ENCODE results near the gene CTCF.

The CTCF gene

GRCh38 chr16:67666559-67667452, 104.5 kb downstream of the CTCF start, which contains the start of the genes C16orf86 and ENKD1:
C16orf86 (plus strand) TSS chr16:67666814; CDS start chr16:67666971, 157 bp downstream.
ENKD1 (minus strand) TSS chr16:67666750; CDS start chr16:67666442, 308 bp downstream.
- DNase-seq, result no peak

GRCh38 chr16:67667453-67667816, 105.1 kb downstream of the CTCF start:
- DNase-seq, result no peak

- peak; percentile 37 for DNase-seq
Measured at GRCh38 chr16:67667817-67668494, 105.6 kb downstream of the CTCF start.

GRCh38 chr16:67668495-67669157, 106.3 kb downstream of the CTCF start:
- no peak for DNase-seq

- no peak for DNase-seq
Measured at GRCh38 chr16:67669499-67670101, 107.3 kb downstream of the CTCF start.

- no peak for DNase-seq
Measured at GRCh38 chr16:67672306-67672705, 110.0 kb downstream of the CTCF start.

GRCh38 chr16:67672739-67673662, 110.7 kb downstream of the CTCF start:
- peak; percentile 45 for DNase-seq

- no peak for DNase-seq
Measured at GRCh38 chr16:67673712-67674580, 111.6 kb downstream of the CTCF start.

- no peak for DNase-seq
Measured at GRCh38 chr16:67674851-67675578, 112.7 kb downstream of the CTCF start.

GRCh38 chr16:67675579-67675935, 113.2 kb downstream of the CTCF start:
- DNase-seq, result no peak

GRCh38 chr16:67675999-67676398, 113.7 kb downstream of the CTCF start:
- no peak for DNase-seq

- DNase-seq, result no peak
Measured at GRCh38 chr16:67676516-67676915, 114.2 kb downstream of the CTCF start.

GRCh38 chr16:67676939-67677338, 114.6 kb downstream of the CTCF start:
- DNase-seq, result no peak

- no peak for DNase-seq
Measured at GRCh38 chr16:67677712-67678111, 115.4 kb downstream of the CTCF start.

- no peak for DNase-seq
Measured at GRCh38 chr16:67678354-67679023, 116.2 kb downstream of the CTCF start.

GRCh38 chr16:67679935-67680897, 117.9 kb downstream of the CTCF start:
- DNase-seq, result no peak

GRCh38 chr16:67683767-67684166, 121.4 kb downstream of the CTCF start:
- no peak for DNase-seq

GRCh38 chr16:67685388-67686112, 123.2 kb downstream of the CTCF start:
- DNase-seq, result no peak
